Left colon (tissue), 2 donors: ENCODE results near the gene HS3ST3A1. TPM values are rescaled to one million over a fixed set of nuclear protein-coding genes. Genes with fewer than 3 reads are reported as not detected.

Experiments used
- ATAC-seq: fragments of 200-7000 bp; cut with Tn5 transposase; one replicate; pipeline ENCODE4 v1.9.1; 2020; ENCODE audit warnings: mild to moderate bottlenecking, moderate library complexity
- DNase-seq, 2 donors: peaks; one replicate each; pipeline ENCODE4 v3.0.0-alpha.2; 2020
- intact Hi-C, 2 donors: fragments of 100-400 bp; cut with DNase I in 1 of 2; cut with micrococcal nuclease in 1 of 2; formaldehyde crosslinking; loops; one replicate each; pipeline versions ENCODE4 v1.11.2 to v1.14.0; 2022; cut with DNase I, micrococcal nuclease
- total RNA-seq, 2 donors: library from RNA; stranded (reverse); fragmentation: NEBNext Ultra II Directional; extraction: Animal tissue kit (Norgen Biotek cat#: 25700); gene quantifications; one replicate each; pipeline ENCODE4 v1.2.1, GENCODE V29; 2021
- donor health status: DM: no; HTN: no; CAD: no.
- donor health status: DM: yes; HTN: yes; CAD: no.

Gene HS3ST3A1
- total RNA-seq, 2 donors from 2014 or later: 0.61 to 0.92 TPM

GRCh38 chr17:13582776-13583547 lies 18.8 kb downstream of the HS3ST3A1 start:
- DNase-seq: no peak
- ATAC-seq: no peak
- intact Hi-C loops: no loop called here

GRCh38 chr17:13581925-13582324 lies 19.8 kb downstream of the HS3ST3A1 start:
- intact Hi-C loops: no loop called here
- ATAC-seq: no peak
- DNase-seq: no peak

- DNase-seq (no peak), ATAC-seq (no peak)
Measured at GRCh38 chr17:13580790-13581189, 20.9 kb downstream of the HS3ST3A1 start.

GRCh38 chr17:13576661-13577526 lies 24.8 kb downstream of the HS3ST3A1 start:
- no peak for ATAC-seq
- DNase-seq: no peak
- intact Hi-C loops: no loop called here

More at GRCh38 chr17:13580790-13581189, 20.9 kb downstream of the HS3ST3A1 start:
- intact Hi-C loops: no loop called here

GRCh38 chr17:13575922-13576419 lies 25.8 kb downstream of the HS3ST3A1 start:
- ATAC-seq: no peak
- DNase-seq: no peak
- intact Hi-C loops: no loop called here

- intact Hi-C loops: no loop called here
- DNase-seq (no peak), ATAC-seq (no peak)
Measured at GRCh38 chr17:13575466-13575865, 26.3 kb downstream of the HS3ST3A1 start.

- no peak for DNase-seq
- intact Hi-C loops: no loop called here
- no peak for ATAC-seq
Measured at GRCh38 chr17:13572581-13572980, 29.1 kb downstream of the HS3ST3A1 start.

- no peak for ATAC-seq
- no peak for DNase-seq
- intact Hi-C loops: no loop called here
Measured at GRCh38 chr17:13569398-13570123, 32.2 kb downstream of the HS3ST3A1 start.

GRCh38 chr17:13568582-13569397 lies 32.9 kb downstream of the HS3ST3A1 start:
- ATAC-seq (no peak), DNase-seq (no peak)
- intact Hi-C loops: no loop called here

- intact Hi-C loops: no loop called here
- no peak for ATAC-seq
Measured at GRCh38 chr17:13563866-13564265, 37.9 kb downstream of the HS3ST3A1 start.

GRCh38 chr17:13562271-13562800 lies 39.4 kb downstream of the HS3ST3A1 start:
- no peak for ATAC-seq

More at GRCh38 chr17:13563866-13564265, 37.9 kb downstream of the HS3ST3A1 start:
- DNase-seq: no peak

GRCh38 chr17:13561606-13562270 lies 40.0 kb downstream of the HS3ST3A1 start:
- ATAC-seq: no peak
- no peak for DNase-seq
- intact Hi-C loops: no loop called here

More at GRCh38 chr17:13562271-13562800, 39.4 kb downstream of the HS3ST3A1 start:
- intact Hi-C loops: no loop called here
- no peak for DNase-seq

GRCh38 chr17:13560935-13561334 lies 40.8 kb downstream of the HS3ST3A1 start:
- ATAC-seq (no peak), DNase-seq (no peak)
- intact Hi-C loops: no loop called here

- intact Hi-C loops: no loop called here
- no peak for DNase-seq
- no peak for ATAC-seq
Measured at GRCh38 chr17:13558588-13558987, 43.1 kb downstream of the HS3ST3A1 start.

- DNase-seq (no peak), ATAC-seq (no peak)
- intact Hi-C loops: no loop called here
Measured at GRCh38 chr17:13557077-13557476, 44.7 kb downstream of the HS3ST3A1 start.

GRCh38 chr17:13554231-13554630 lies 47.5 kb downstream of the HS3ST3A1 start:
- ATAC-seq (no peak), DNase-seq (no peak)
- intact Hi-C loops: no loop called here

GRCh38 chr17:13550291-13550690 lies 51.4 kb downstream of the HS3ST3A1 start:
- DNase-seq: no peak
- no peak for ATAC-seq
- intact Hi-C loops: no loop called here
